ENCODE measurements around the gene AVEN.
"Not testable (repeated sequence)": the region's sequence is repeated elsewhere in the genome, so short reads cannot be mapped to it uniquely, and the experiment has no call there.

AVEN gene

DNA sequence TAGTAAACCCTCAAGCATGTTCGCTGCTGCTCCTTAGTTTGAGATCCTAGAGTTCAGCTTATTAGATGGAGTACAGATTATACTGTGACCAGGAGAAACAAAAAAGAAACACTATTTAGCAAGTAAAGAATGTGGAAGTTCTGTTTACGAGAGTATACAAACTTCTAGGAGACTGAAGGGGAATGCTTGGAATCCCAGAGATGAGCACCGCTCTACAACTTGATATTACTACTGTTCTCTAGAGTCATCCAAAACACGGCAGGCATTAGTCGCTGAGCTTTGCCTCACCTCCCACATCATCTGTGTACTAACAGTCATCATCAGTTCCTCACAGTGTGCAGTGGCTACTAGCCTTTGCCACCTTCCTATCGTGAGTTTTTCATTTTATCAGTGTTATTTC is 192.1 kb downstream of the AVEN start:
- DNase-seq (ENCODE audit: low read depth) = no peak

DNA sequence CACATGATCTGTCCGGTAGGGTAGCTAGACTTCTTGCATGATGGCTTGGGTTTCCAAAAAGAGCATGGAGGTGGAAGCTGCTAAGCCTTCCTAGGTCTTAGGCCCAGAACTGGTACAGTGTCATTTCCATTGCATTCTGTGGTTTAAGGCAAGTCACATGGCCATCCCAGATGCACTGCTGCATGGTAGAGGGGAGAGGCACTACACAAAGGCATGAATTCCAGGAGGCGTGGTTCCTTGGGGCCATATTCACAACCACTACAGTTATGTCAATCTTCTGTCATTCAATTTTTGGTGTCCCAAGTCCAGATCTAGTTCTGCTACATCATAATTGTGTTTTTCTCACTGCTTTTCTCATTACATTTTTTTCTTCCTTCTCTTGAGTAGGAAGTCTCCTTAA is 192.9 kb downstream of the AVEN start:
- no peak for DNase-seq (ENCODE audit: low read depth)

DNA sequence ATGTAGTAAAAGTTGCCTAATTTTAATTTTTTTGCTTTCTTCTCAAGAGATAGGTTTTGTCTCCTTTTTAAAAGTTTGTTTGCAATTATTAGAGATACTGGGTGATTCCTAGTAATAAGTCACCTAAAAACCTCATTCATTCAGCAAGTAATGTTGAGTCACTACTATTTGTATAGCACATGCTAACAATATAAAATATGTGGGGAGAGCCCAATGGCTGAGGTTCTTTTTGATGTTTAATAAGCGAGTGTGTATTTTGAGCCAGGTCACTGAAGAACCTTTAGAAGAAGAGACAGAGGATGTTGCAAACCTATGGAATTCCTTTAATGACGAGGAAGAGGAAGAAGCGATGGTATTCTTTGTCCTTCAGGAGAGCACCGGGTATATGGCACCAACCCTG is 194.4 kb downstream of the AVEN start:
- no peak for DNase-seq (ENCODE audit: low read depth)

DNA sequence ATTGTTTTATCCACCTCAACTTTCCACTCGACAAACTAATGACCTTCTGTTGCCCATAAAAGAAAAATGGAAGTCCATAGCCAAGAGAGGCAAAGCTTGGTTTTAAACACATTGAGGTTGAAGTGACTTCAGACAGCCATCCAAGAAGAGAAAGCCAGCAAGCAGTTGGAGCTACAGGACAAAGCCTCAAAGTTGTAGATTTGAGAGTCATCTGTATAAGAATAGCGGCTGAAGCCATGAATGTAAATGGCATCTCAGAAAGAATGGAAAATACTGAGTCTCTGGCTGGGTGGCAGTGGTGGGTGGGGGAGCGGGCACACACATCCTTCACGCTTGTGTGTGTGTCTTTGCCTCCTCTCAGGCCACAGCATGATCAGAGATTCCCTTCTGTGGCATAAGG is 194.8 kb downstream of the AVEN start:
- no peak for DNase-seq (ENCODE audit: low read depth)

DNA sequence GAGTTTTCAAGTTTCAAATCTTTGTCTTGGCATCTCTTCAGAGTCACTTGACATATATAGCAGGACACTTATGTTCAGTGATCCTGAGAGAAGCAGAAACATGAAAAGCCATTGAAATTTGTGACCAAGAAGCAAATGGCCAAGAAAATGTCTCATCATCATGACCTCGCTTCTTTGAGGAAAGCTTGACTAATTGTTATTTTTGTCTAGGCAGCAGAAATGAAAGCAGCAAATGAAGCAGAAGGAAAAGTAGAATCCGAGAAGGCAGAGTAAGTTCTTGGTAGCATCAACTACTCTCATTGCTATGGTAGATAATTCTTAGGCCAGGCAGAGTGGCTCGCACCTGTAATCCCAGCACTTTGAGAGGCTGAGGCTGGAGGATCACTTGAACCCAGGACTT is 198.4 kb downstream of the AVEN start:
- no peak for DNase-seq (ENCODE audit: low read depth)

DNA sequence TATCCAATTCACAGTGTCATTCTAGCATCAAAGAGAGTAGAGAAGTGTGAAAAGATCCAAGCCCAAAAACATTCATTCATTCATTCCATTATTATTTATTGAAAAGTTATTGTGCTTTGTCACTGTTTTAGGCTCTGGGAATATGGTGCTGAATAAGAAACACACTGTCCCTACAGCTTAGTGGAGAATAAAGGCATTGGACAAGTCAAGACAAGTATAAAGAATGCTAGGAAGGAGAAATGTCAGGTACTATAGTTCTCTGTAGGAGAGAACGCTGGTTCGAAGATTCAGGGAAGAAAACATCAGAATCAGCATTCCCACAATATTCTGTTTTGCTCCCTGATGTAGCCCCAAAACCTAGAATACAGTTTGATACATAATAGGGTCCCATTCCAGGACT is 199.5 kb downstream of the AVEN start:
- DNase-seq (ENCODE audit: low read depth) = no peak

DNA sequence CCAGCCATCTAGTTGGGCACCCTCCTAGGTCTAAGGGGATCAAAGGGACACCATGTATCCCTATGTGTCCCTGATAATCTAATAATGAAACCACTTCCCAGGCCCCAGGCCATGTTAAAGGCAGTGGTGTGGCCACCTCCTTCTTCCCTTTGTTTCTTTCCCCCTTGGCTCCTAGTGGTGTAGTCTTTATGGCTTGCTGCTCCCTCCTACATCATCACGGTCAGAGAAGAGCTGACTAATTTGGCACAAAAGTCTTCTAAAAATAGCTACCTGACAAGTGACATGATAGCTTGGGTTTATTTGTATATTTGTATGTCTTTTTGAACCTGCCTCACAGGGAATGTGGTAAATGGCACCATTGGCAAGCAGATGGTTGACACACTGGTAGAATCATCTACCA is 201.7 kb downstream of the AVEN start:
- no peak for DNase-seq (ENCODE audit: low read depth)

DNA sequence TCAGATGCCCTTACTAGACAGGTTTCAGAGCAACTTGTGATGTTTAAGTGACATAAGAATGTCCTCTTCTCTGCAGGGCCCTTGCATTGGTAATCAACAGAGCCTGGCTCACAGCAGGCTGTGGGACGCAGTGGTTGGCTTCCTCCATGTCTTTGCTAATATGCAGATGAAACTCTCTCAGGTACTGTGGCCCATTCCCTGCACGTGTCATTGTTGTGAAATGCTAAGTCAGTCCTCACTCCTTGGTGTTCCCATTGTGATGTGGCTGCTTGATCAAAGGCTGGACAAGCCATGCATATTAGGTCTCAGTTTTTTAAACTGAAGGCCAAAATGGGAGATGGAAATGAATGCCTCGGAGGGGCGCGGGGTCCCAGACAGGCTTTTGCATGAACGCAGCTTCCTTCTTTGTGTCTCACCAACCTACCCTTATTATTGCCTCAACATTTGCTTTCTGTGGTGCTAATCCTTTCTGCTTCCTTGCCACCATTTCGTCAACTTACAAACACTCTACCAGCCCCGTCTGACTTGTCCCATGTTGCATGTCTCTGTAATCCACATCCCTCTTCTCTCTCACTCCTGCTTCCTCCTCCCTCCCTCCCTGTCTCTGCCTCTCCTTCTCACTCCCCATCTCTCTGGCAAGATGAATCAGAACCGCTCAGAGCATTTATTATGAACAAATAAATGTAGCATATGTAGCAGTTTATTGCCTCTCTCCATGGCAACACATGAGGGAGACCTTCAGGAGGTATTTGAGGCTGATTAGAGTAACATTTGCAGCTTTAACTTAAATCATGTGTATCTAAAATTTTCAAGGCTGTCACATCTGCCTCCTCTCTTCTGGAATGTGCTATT is 203.9 kb downstream of the AVEN start:
- no peak for DNase-seq (ENCODE audit: low read depth)

DNA sequence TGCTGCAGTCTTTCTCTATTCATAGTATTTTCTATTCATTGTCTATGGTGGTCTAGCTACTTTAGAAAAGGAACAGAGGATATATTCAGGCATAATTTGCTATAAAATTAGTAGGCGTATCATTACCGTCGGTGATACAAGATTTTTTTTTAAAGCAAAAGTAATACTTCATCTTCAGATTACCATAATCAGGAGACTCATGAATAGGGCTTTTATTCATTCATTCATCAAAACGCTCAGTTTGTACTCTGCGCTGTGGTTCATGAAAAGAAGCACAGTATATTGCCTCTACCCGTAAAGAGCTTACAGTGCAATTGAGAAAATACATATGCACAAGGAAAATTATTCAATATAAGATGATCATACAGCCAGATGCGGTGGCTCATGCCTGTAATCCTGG is 207.4 kb downstream of the AVEN start:
- DNase-seq (ENCODE audit: low read depth) = no peak

DNA sequence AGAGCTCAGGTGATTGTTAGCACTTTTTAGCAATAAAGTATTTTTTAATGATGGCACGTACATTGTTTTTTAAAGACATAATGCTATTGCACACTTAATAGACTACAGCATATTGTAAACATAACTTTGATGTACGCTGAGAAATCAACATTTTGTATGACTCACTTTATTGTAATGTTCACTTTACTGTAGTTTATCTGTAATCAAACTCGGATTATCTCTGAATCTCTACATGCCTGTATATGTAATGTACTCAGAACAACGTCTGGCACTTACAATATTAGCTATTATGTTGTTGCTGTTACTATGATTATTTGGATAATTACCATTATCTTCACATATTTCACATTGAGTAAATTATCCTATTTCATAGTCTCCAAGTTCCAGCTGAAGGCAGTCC is 208.7 kb downstream of the AVEN start:
- no peak for DNase-seq (ENCODE audit: low read depth)

DNA sequence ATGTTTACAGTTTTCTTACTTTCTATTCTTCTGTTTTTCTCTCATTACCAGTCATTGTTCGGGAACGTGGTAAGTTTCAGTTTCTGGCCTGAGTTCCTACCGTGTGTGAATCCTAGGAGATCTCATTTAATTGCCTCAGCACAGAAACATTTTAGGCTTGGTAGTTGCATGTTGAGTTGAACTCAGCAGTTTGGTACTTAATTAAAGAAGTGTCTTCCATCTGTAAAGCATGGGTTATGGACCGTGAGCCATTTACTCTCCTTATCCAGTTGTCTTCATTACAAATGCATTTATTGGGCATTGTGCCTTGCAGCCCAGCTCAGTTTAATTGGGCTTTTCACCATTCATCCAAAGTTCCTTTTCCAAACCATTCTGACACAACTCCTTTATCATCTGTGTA is 212.8 kb downstream of the AVEN start:
- no peak for DNase-seq (ENCODE audit: low read depth)

DNA sequence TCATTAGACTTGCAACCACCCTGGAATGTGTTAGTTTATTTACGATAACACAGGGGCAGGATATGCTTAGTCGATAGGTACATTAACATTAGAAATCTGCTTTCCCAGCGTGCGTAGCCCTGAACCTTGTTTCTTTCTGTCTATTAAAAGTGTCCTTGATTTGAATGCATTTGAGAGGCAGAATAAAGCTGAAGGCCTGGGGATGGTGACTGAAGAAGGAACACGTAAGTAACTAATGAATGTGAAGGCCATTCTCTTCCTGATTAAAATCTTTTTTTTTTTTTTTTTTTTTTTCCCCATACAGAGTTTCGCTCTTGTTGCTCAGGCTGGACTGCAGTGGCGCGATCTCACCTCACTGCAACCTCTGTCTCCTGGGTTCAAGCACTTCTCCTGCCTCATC is 213.6 kb downstream of the AVEN start:
- DNase-seq (ENCODE audit: low read depth) = no peak

DNA sequence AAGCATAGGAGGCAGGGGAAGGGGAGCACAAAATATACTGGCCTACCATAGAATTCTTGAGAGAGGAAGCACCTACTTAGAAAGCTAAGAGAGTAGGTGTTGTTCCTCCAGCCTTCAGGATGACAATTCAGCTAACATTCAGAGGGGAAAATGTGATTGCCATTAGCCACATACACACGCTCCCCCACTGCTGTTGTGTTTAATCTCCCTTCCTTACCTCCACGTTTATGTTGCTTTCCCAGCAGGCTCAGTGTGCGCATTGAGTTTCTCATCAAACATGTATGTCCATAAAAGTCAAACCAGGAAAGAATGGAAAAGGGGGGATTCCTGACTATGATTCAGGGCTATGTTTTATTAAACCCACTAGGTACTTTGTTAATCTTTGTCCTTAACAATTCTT is 215.9 kb downstream of the AVEN start:
- no peak for DNase-seq (ENCODE audit: low read depth)

DNA sequence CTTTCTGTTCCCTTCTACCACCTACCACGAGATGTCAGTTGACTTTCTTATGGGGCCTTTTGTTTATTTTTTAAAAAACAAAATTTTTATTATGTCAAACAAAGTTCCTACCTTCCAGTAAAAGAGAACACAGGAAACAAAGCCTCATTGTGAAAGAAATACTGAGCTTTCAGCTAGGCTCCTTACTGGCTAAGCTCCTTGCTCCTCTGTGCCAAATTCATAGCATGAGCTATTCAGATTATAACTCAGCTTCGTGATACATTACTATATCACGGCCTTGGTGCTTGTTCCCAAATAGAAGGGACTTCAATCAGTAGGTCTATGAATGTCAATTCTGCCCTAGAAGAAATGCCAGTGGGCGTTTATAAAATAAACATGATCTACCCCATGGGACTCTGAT is 216.5 kb downstream of the AVEN start:
- no peak for DNase-seq (ENCODE audit: low read depth)

DNA sequence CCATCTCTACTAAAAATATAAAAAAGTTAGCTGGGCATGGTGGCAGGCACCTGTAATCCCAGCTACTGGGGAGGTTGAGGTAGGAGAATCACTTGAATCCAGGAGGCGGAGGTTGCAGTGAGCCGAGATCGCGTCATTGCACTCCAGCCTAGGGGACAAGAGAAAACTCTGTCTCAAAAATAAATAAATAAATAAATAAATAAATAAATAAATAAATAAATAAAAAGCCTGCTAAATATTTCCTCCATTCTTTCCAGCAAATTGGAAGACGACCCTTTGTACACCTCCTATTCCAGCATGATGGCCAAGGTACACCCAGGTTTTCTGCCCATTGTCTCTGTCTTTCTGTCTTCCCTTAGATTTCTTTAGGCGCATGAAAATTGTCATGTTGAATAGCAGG is 219.5 kb downstream of the AVEN start:
- DNase-seq (ENCODE audit: low read depth) = not testable (repeated sequence)

Data from activated gamma-delta T cell treated with anti-CD3 and anti-CD28 coated beads, Interleukin-2, amount 50 U/mL, for 16 hours (primary cell).